ENCODE data around the gene ADAMTS17. TPM values are rescaled to one million over a fixed set of nuclear protein-coding genes. Genes with fewer than 3 reads are reported as not detected.

Gene ADAMTS17
- polyA plus RNA-seq, 2 of the 4 experiments (the other 2 are of a cell fraction) = 0.05 TPM; not detected in 1

DNA sequence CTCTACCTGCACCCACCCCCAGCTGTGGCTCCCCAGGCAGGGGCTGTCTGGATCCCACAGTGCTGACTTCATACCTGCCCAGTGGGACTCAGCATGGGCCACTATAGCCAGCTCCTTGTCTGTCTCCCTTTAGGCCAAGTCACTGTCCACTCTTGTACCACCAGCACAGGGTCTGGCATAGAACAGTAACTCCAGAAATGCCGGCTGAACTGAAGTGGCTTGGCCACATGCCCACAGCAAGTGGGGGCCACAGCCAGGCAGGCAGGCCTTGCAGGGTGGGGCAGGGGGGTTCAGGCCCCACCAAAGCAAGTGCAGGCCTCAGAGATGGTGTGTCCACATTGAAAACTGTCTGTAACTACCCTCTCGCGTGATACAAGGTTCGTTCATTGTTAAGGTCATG is 355.9 kb downstream of the ADAMTS17 start (continued):
- TF ChIP-seq RARB (CRISPR knock-in tag; IDR thresholded peaks at IDR 0.05) = no peak

DNA sequence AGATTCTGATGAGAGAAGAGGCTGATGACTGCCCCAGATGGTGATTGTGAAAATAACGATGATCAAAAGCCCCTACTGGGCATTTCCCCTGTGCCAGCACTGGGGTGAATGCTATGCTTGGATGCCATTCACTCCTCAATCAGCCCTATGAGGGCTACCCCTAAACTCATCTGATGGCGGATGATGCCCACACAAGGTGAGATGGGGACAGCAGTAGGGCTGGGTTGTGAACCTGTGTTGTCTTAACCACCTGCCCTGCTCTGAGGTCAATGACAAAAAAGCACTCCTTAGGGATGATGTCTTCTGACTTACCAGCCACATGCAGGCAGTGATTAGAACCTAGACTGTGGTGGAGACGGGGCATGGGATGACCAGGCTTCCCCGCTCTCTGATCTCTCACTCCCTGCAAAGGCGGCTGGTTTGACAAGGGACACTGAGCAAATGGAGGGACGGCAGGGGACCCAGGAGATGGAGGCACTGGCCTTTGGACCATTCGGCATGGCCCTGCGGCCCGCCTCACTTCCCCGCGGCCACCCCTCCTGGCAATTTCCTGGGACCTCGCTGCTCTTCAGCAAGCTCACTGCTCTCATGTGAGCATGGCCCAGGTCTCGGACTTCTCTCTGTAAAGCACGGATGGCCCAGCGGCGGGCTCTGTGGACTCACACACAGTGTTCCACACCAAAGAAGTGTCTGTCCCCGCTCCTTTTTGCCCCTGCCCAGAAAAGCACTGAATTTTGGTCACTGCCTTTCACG is 357.1 kb downstream of the ADAMTS17 start:
- Histone ChIP-seq H3K4me3 (no peak overlapping the region), H3K27ac (no peak overlapping the region), H3K4me2 (no peak overlapping the region), H3K9me3 (peaks cover 9% of the 10 kb centered on the region; the same call in 2 of the 3 replicates), H3K4me1 (no peaks in the 10 kb centered on the region)
- DNase-seq (ENCODE audit: low read depth in 1 of 2, low spot score in 1 of 2) = no peak
- no peak for ATAC-seq
- CTCF ChIA-PET = no interaction called here
- 59% methylated on average over 18 of the region's 18 CpGs for WGBS (ENCODE audit: missing lambda C conversion rate)
- TF ChIP-seq EHF (CRISPR knock-in tag; IDR thresholded peaks at IDR 0.05) (no peak), MAFK (IDR thresholded peaks at IDR 0.05; ENCODE audit: partially characterized antibody) (no peak), RARB (CRISPR knock-in tag; IDR thresholded peaks at IDR 0.05) (no peak), JUN (IDR thresholded peaks at IDR 0.05) (no peak), RFX5 (IDR thresholded peaks at IDR 0.05) (no peak), NPAS2 (CRISPR knock-in tag; IDR thresholded peaks at IDR 0.05; ENCODE audit: borderline replicate concordance) (no peak), FOSL2 (IDR thresholded peaks at IDR 0.05) (no peak), FOSL2 (CRISPR knock-in tag; IDR thresholded peaks at IDR 0.05) (no peak), HEYL (CRISPR knock-in tag; IDR thresholded peaks at IDR 0.05) (no peak), SREBF2 (IDR thresholded peaks at IDR 0.05) (no peak), CEBPB (IDR thresholded peaks at IDR 0.05) (no peak), POLR2AphosphoS2 (conservative IDR thresholded peaks at IDR 0.05; ENCODE audit: low read length) (no peak), HOXB13 (CRISPR knock-in tag; IDR thresholded peaks at IDR 0.05; ENCODE audit: low read depth) (no peak), TP53 (CRISPR knock-in tag; IDR thresholded peaks at IDR 0.05) (no peak), HDAC2 (IDR thresholded peaks at IDR 0.05) (no peak)
- TF ChIP-seq, protein P1, sequence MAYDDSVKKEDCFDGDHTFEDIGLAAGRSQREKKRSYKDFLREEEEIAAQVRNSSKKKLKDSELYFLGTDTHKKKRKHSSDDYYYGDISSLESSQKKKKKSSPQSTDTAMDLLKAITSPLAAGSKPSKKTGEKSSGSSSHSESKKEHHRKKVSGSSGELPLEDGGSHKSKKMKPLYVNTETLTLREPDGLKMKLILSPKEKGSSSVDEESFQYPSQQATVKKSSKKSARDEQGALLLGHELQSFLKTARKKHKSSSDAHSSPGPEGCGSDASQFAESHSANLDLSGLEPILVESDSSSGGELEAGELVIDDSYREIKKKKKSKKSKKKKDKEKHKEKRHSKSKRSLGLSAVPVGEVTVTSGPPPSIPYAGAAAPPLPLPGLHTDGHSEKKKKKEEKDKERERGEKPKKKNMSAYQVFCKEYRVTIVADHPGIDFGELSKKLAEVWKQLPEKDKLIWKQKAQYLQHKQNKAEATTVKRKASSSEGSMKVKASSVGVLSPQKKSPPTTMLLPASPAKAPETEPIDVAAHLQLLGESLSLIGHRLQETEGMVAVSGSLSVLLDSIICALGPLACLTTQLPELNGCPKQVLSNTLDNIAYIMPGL (CRISPR knock-in tag; IDR thresholded peaks at IDR 0.05; ENCODE audit: borderline replicate concordance) = no peak
- TF ChIP-seq, protein P2, sequence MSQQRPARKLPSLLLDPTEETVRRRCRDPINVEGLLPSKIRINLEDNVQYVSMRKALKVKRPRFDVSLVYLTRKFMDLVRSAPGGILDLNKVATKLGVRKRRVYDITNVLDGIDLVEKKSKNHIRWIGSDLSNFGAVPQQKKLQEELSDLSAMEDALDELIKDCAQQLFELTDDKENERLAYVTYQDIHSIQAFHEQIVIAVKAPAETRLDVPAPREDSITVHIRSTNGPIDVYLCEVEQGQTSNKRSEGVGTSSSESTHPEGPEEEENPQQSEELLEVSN (IDR thresholded peaks at IDR 0.05; ENCODE audit: borderline replicate concordance, low read depth) = no peak
- TF ChIP-seq, protein P3, sequence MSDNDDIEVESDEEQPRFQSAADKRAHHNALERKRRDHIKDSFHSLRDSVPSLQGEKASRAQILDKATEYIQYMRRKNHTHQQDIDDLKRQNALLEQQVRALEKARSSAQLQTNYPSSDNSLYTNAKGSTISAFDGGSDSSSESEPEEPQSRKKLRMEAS (IDR thresholded peaks at IDR 0.05) = no peak
- TF ChIP-seq, protein P4, sequence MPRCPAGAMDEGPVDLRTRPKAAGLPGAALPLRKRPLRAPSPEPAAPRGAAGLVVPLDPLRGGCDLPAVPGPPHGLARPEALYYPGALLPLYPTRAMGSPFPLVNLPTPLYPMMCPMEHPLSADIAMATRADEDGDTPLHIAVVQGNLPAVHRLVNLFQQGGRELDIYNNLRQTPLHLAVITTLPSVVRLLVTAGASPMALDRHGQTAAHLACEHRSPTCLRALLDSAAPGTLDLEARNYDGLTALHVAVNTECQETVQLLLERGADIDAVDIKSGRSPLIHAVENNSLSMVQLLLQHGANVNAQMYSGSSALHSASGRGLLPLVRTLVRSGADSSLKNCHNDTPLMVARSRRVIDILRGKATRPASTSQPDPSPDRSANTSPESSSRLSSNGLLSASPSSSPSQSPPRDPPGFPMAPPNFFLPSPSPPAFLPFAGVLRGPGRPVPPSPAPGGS (IDR thresholded peaks at IDR 0.05) = no peak
- TF ChIP-seq, protein P5, sequence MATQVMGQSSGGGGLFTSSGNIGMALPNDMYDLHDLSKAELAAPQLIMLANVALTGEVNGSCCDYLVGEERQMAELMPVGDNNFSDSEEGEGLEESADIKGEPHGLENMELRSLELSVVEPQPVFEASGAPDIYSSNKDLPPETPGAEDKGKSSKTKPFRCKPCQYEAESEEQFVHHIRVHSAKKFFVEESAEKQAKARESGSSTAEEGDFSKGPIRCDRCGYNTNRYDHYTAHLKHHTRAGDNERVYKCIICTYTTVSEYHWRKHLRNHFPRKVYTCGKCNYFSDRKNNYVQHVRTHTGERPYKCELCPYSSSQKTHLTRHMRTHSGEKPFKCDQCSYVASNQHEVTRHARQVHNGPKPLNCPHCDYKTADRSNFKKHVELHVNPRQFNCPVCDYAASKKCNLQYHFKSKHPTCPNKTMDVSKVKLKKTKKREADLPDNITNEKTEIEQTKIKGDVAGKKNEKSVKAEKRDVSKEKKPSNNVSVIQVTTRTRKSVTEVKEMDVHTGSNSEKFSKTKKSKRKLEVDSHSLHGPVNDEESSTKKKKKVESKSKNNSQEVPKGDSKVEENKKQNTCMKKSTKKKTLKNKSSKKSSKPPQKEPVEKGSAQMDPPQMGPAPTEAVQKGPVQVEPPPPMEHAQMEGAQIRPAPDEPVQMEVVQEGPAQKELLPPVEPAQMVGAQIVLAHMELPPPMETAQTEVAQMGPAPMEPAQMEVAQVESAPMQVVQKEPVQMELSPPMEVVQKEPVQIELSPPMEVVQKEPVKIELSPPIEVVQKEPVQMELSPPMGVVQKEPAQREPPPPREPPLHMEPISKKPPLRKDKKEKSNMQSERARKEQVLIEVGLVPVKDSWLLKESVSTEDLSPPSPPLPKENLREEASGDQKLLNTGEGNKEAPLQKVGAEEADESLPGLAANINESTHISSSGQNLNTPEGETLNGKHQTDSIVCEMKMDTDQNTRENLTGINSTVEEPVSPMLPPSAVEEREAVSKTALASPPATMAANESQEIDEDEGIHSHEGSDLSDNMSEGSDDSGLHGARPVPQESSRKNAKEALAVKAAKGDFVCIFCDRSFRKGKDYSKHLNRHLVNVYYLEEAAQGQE (IDR thresholded peaks at IDR 0.05) = no peak
- TF ChIP-seq, protein P6, sequence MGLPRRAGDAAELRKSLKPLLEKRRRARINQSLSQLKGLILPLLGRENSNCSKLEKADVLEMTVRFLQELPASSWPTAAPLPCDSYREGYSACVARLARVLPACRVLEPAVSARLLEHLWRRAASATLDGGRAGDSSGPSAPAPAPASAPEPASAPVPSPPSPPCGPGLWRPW (IDR thresholded peaks at IDR 0.05) = no peak
- POLR2A ChIA-PET = no interaction called here
- no peak for FAIRE-seq

Data from A549 (cell line).